HCT116 (cell line): Measurements from ENCODE around the gene MCF2L2. TPM values are rescaled to one million over a fixed set of nuclear protein-coding genes. Genes with fewer than 3 reads are reported as not detected.

Source experiments
- ATAC-seq: fragments of 200-7000 bp; cut with Tn5 transposase; 2 replicates; pipeline ENCODE4 v1.9.1; 2020; ENCODE audit warnings: mild to moderate bottlenecking, moderate library complexity
- BruUV-seq: library from RNA; stranded (reverse); fragments of 400-500 nt; replicated peaks from 2 replicates; lab custom pipeline; 2021; lab: Mats Ljungman, UMichigan
- CTCF ChIA-PET: fragments of 300-600 bp; sonication (Branson Sonifier 250); formaldehyde crosslinking; loops from one replicate; lab custom pipeline; 2021; ENCODE audit warnings: antibody characterized with exemption; lab: Charles Lee
- POLR2A ChIA-PET: fragments of 300-600, 350-600 bp; sonication (Branson Sonifier 250); formaldehyde crosslinking; loops from one replicate; lab custom pipeline; 2021; ENCODE audit warnings: antibody characterized with exemption; lab: Charles Lee
- RAD21 ChIA-PET, 2 experiments: fragments of 300-600 bp; sonication (Branson Sonifier 250); formaldehyde crosslinking; loops; one replicate each; lab custom pipeline; 2023; ENCODE audit warnings: low total read pairs in 2 of 2; ENCODE audit not compliant: uncharacterized antibody in 2 of 2, unreplicated experiment in 2 of 2, low non-redundant PET in 1 of 2; lab: Charles Lee
- DNase-seq: peaks from one replicate; pipeline ENCODE4 v3.0.0-alpha.2; 2010; ENCODE audit warnings: low read depth, low spot score
- H2AFZ ChIP-seq: fragments of 200-600 bp; shearing (Covaris generic), sonication (generic); 2 replicates; pipeline ENCODE4 v1.6.1; 2017; ENCODE audit warnings: low read depth, mixed run types, mixed read lengths, antibody characterized with exemption, low read length; ENCODE audit not compliant: poor library complexity, severe bottlenecking
- H3K27ac ChIP-seq: 2 replicates; pipeline ENCODE4 v1.5.1; 2012; ENCODE audit warnings: low read depth, low read length
- H3K27me3 ChIP-seq: fragments of 200-600 bp; sonication (generic); 2 replicates; pipeline ENCODE4 v1.6.1; 2016; ENCODE audit warnings: mixed run types, low read length, mixed read lengths; ENCODE audit not compliant: insufficient read depth
- H3K36me3 ChIP-seq, 2 experiments: fragments of 200-500 bp in 1 of 2; fragments of 200-600 bp in 1 of 2; sonication (Bioruptor generic) in 1 of 2; sonication (generic) in 1 of 2; 2 replicates each; pipeline versions ENCODE4 v1.5.1 to v1.6.1; 2014 to 2016; ENCODE audit warnings: low read length in 2 of 2, inconsistent platforms in 1 of 2, mixed read lengths in 1 of 2, mixed run types in 1 of 2; ENCODE audit not compliant: insufficient read depth in 2 of 2, control insufficient read depth in 1 of 2
- H3K4me1 ChIP-seq, 2 experiments: fragments of 200-600 bp in 1 of 2; sonication (generic) in 1 of 2; 2 replicates each; pipeline versions ENCODE4 v1.5.1 to v1.6.1; 2012 to 2017; ENCODE audit warnings: low read length in 2 of 2, inconsistent platforms in 1 of 2, mild to moderate bottlenecking in 1 of 2, mixed read lengths in 1 of 2, mixed run types in 1 of 2, moderate library complexity in 1 of 2; ENCODE audit not compliant: insufficient read depth in 2 of 2, control insufficient read depth in 1 of 2
- H3K4me2 ChIP-seq: fragments of 200-600 bp; sonication (generic); 2 replicates; pipeline ENCODE4 v1.6.1; 2017; ENCODE audit warnings: mixed run types, low read length, mixed read lengths
- H3K4me3 ChIP-seq, 2 experiments: fragments of 200-600 bp in 1 of 2; sonication (generic) in 1 of 2; replicated peaks in 1 of 2; 2 replicates each; pipeline ENCODE4 v1.5.1; 2011 to 2016; ENCODE audit warnings: low read length in 2 of 2, control low read depth in 1 of 2, low read depth in 1 of 2, mild to moderate bottlenecking in 1 of 2, mixed read lengths in 1 of 2, mixed run types in 1 of 2
- H3K79me2 ChIP-seq: fragments of 200-600 bp; sonication (generic); 2 replicates; pipeline ENCODE4 v1.6.1; 2017; ENCODE audit warnings: mild to moderate bottlenecking, mixed run types, low read length, moderate library complexity, mixed read lengths; ENCODE audit not compliant: insufficient read depth
- H3K9ac ChIP-seq: fragments of 200-600 bp; sonication (generic); 2 replicates; pipeline ENCODE4 v1.6.1; 2016; ENCODE audit warnings: low read length, mixed read lengths
- H3K9me2 ChIP-seq: fragments of 200-600 bp; sonication (generic), shearing (Covaris generic); 2 replicates; pipeline ENCODE4 v1.6.1; 2017; ENCODE audit warnings: mixed run types, mild to moderate bottlenecking, moderate library complexity; ENCODE audit not compliant: insufficient read depth
- H3K9me3 ChIP-seq, 2 experiments: fragments of 200-500 bp in 1 of 2; fragments of 200-600 bp in 1 of 2; sonication (Bioruptor generic) in 1 of 2; sonication (generic) in 1 of 2; 2 replicates each; pipeline ENCODE4 v1.6.1; 2014 to 2017; ENCODE audit warnings: low read length in 2 of 2, mixed read lengths in 2 of 2, inconsistent platforms in 1 of 2, low read depth in 1 of 2, mild to moderate bottlenecking in 1 of 2, mixed run types in 1 of 2, moderate library complexity in 1 of 2; ENCODE audit not compliant: control insufficient read depth in 1 of 2, insufficient read depth in 1 of 2
- H4K20me1 ChIP-seq: fragments of 200-600 bp; sonication (generic), shearing (Covaris generic); 2 replicates; pipeline ENCODE4 v1.6.1; 2017; ENCODE audit warnings: mixed run types, mild to moderate bottlenecking, moderate library complexity; ENCODE audit not compliant: insufficient read depth
- CBX3 ChIP-seq: IDR thresholded peaks from 2 replicates; pipeline ENCODE4 v1.6.1; 2012; ENCODE audit warnings: low read depth
- CEBPB ChIP-seq: IDR thresholded peaks from 2 replicates; pipeline ENCODE4 v1.6.1; 2012; ENCODE audit warnings: low read depth
- EZH2 ChIP-seq: fragments of 200-600 bp; sonication (generic); IDR thresholded peaks from 2 replicates; pipeline ENCODE4 v1.6.1; 2017; ENCODE audit warnings: antibody characterized with exemption, mixed run types
- EZH2phosphoT487 ChIP-seq: fragments of 200-600 bp; IDR thresholded peaks from 2 replicates; pipeline ENCODE4 v1.6.1; 2018; ENCODE audit warnings: antibody characterized with exemption, borderline replicate concordance
- FOSL1 ChIP-seq: IDR thresholded peaks from 2 replicates; pipeline ENCODE4 v1.6.1; 2012; ENCODE audit warnings: low read depth
- JUND ChIP-seq: IDR thresholded peaks from 2 replicates; pipeline ENCODE4 v1.6.1; 2012
- POLR2A ChIP-seq: IDR thresholded peaks from 2 replicates; pipeline ENCODE4 v1.7.0; 2011; ENCODE audit warnings: borderline replicate concordance; ENCODE audit not compliant: insufficient read depth, insufficient read length; ENCODE audit errors: extremely low read depth
- RAD21 ChIP-seq: IDR thresholded peaks from 2 replicates; pipeline ENCODE4 v1.6.1; 2012; ENCODE audit warnings: low read depth, mild to moderate bottlenecking
- SP1 ChIP-seq: IDR thresholded peaks from 2 replicates; pipeline ENCODE4 v1.6.1; 2012; ENCODE audit warnings: low read depth
- TCF7L2 ChIP-seq: IDR thresholded peaks from 2 replicates; pipeline ENCODE4 v1.7.0; 2011; ENCODE audit warnings: borderline replicate concordance, inconsistent platforms; ENCODE audit not compliant: insufficient read depth, insufficient read length; ENCODE audit errors: extremely low read depth
- YY1 ChIP-seq: IDR thresholded peaks from 2 replicates; pipeline ENCODE4 v1.6.1; 2011; ENCODE audit warnings: low read length, low read depth, moderate library complexity, mild to moderate bottlenecking; ENCODE audit not compliant: insufficient replicate concordance; ENCODE audit errors: extremely low read depth
- ZFX ChIP-seq: fragments of 450-650 bp; IDR thresholded peaks from 2 replicates; pipeline ENCODE4 v1.6.1; 2017
- ZNF274 ChIP-seq: fragments of 200-500 bp; sonication (Bioruptor generic); IDR thresholded peaks from 2 replicates; pipeline ENCODE4 v1.6.1; 2014; ENCODE audit warnings: mild to moderate bottlenecking, low read depth, low read length, inconsistent platforms
- intact Hi-C: fragments of 100-400 bp; cut with micrococcal nuclease; formaldehyde crosslinking; loops from 2 replicates; pipeline ENCODE4 v1.10.0; 2022
- total RNA-seq: library from RNA; stranded (reverse); gene quantifications from one replicate; pipeline ENCODE4 v1.2.1, GENCODE V29; 2021; ENCODE audit not compliant: unreplicated experiment
- TF ChIP-seq, protein P1 (sequence below): IDR thresholded peaks from 2 replicates; pipeline ENCODE4 v1.6.1; 2011; ENCODE audit warnings: mild to moderate bottlenecking, low read length, moderate library complexity; ENCODE audit not compliant: insufficient replicate concordance; ENCODE audit errors: extremely low read depth
- TF ChIP-seq, protein P2 (sequence below): IDR thresholded peaks from 2 replicates; pipeline ENCODE4 v1.6.1; 2012; ENCODE audit warnings: low read depth
- TF ChIP-seq, protein P3 (sequence below): IDR thresholded peaks from 2 replicates; pipeline ENCODE4 v1.6.1; 2012

The MCF2L2 gene
- total RNA-seq, 1 experiment from 2014 or later = 1.5 TPM

DNA sequence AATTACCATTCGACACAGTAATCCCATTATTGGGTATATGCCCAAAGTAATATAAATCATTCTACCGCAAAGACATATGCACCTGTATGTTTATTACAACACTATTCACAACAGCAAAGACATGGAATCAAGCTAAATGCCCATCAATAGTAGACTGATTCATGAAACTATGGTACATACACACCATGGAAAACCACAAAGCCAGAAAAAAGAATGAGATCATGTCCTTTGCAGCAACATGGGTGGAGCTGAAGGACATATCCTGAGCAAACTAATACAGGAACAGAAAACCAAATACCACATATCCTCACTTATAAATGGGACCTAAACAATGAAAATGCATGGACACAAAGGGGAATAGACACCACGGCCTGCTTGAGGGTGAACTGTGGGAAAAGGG is 11.1 kb upstream of the MCF2L2 start:
- no peak for TF ChIP-seq SP1
- TF ChIP-seq TCF7L2 = no peak
- no peak for TF ChIP-seq CBX3
- TF ChIP-seq, protein P1, sequence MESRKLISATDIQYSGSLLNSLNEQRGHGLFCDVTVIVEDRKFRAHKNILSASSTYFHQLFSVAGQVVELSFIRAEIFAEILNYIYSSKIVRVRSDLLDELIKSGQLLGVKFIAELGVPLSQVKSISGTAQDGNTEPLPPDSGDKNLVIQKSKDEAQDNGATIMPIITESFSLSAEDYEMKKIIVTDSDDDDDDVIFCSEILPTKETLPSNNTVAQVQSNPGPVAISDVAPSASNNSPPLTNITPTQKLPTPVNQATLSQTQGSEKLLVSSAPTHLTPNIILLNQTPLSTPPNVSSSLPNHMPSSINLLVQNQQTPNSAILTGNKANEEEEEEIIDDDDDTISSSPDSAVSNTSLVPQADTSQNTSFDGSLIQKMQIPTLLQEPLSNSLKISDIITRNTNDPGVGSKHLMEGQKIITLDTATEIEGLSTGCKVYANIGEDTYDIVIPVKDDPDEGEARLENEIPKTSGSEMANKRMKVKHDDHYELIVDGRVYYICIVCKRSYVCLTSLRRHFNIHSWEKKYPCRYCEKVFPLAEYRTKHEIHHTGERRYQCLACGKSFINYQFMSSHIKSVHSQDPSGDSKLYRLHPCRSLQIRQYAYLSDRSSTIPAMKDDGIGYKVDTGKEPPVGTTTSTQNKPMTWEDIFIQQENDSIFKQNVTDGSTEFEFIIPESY = no peak
- TF ChIP-seq RAD21 = no peak
- TF ChIP-seq EZH2phosphoT487 = no peak
- no peak overlapping the region for H2AFZ ChIP-seq
- no peak for ATAC-seq
- H3K36me3 ChIP-seq = no peaks in the 10 kb centered on the region
- H3K9me2 ChIP-seq = no peaks in the 10 kb centered on the region
- ChIA-PET POLR2A (no interaction called here), RAD21 (no interaction called here), CTCF (no interaction called here)
- intact Hi-C loops = no loop called here
- no TSS peak for BruUV-seq
- no peak overlapping the region for H3K4me3 ChIP-seq
- no peak overlapping the region for H3K4me2 ChIP-seq
- H3K79me2 ChIP-seq = no peaks in the 10 kb centered on the region
- no peaks in the 10 kb centered on the region for H3K27me3 ChIP-seq
- H3K9ac ChIP-seq = no peak overlapping the region
- DNase-seq = no peak
- peaks cover 0 to 5% of the 10 kb centered on the region in 2 experiments; a peak in 1 of 4 replicates for H3K9me3 ChIP-seq
- H4K20me1 ChIP-seq = no peaks in the 10 kb centered on the region
- H3K4me1 ChIP-seq = no peaks in the 10 kb centered on the region
- no peak overlapping the region for H3K27ac ChIP-seq

- Histone ChIP-seq H3K4me1 (no peaks in the 10 kb centered on the region), H3K9me3 (peaks cover 0 to 5% of the 10 kb centered on the region in 2 experiments; a peak in 1 of 4 replicates), H3K36me3 (no peaks in the 10 kb centered on the region), H3K4me3 (no peak overlapping the region), H3K4me2 (no peak overlapping the region), H3K9me2 (no peaks in the 10 kb centered on the region), H3K27ac (no peak overlapping the region), H3K79me2 (no peaks in the 10 kb centered on the region), H2AFZ (no peak overlapping the region), H3K27me3 (no peaks in the 10 kb centered on the region), H4K20me1 (no peaks in the 10 kb centered on the region), H3K9ac (no peak overlapping the region)
- no TSS peak for BruUV-seq
- intact Hi-C loops = no loop called here
- CTCF ChIA-PET = no interaction called here
- ATAC-seq (no peak), DNase-seq (no peak)
- POLR2A ChIA-PET = no interaction called here
- RAD21 ChIA-PET = no interaction called here
- no peak for TF ChIP-seq ZFX
- TF ChIP-seq, protein P2, sequence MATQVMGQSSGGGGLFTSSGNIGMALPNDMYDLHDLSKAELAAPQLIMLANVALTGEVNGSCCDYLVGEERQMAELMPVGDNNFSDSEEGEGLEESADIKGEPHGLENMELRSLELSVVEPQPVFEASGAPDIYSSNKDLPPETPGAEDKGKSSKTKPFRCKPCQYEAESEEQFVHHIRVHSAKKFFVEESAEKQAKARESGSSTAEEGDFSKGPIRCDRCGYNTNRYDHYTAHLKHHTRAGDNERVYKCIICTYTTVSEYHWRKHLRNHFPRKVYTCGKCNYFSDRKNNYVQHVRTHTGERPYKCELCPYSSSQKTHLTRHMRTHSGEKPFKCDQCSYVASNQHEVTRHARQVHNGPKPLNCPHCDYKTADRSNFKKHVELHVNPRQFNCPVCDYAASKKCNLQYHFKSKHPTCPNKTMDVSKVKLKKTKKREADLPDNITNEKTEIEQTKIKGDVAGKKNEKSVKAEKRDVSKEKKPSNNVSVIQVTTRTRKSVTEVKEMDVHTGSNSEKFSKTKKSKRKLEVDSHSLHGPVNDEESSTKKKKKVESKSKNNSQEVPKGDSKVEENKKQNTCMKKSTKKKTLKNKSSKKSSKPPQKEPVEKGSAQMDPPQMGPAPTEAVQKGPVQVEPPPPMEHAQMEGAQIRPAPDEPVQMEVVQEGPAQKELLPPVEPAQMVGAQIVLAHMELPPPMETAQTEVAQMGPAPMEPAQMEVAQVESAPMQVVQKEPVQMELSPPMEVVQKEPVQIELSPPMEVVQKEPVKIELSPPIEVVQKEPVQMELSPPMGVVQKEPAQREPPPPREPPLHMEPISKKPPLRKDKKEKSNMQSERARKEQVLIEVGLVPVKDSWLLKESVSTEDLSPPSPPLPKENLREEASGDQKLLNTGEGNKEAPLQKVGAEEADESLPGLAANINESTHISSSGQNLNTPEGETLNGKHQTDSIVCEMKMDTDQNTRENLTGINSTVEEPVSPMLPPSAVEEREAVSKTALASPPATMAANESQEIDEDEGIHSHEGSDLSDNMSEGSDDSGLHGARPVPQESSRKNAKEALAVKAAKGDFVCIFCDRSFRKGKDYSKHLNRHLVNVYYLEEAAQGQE = no peak
- no peak for TF ChIP-seq EZH2
- TF ChIP-seq POLR2A = no peak
- no peak for TF ChIP-seq TCF7L2
- TF ChIP-seq, protein P3, sequence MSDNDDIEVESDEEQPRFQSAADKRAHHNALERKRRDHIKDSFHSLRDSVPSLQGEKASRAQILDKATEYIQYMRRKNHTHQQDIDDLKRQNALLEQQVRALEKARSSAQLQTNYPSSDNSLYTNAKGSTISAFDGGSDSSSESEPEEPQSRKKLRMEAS = no peak
- TF ChIP-seq CEBPB = no peak
- TF ChIP-seq JUND = no peak
- TF ChIP-seq ZNF274 = no peak
- no peak for TF ChIP-seq YY1
- no peak for TF ChIP-seq SP1
- TF ChIP-seq FOSL1 = no peak
- TF ChIP-seq EZH2phosphoT487 = no peak
- TF ChIP-seq CBX3 = no peak
Observed at GRCh38 chr3:183438735-183439134, 10.3 kb upstream of the MCF2L2 start.
